ENCODE data around the gene HCRTR2.
"Not testable (repeated sequence)": the region's sequence is repeated elsewhere in the genome, so short reads cannot be mapped to it uniquely, and the experiment has no call there.

Gene HCRTR2

GRCh38 chr6:55212156-55212555, 37.8 kb downstream of the HCRTR2 start:
- DNase-seq (ENCODE audit: low read depth, low spot score), result no peak

- DNase-seq (ENCODE audit: low read depth, low spot score), result no peak
Observed at GRCh38 chr6:55220961-55221360, 46.6 kb downstream of the HCRTR2 start.

GRCh38 chr6:55227862-55228261, 53.5 kb downstream of the HCRTR2 start:
- DNase-seq (ENCODE audit: low read depth, low spot score), result peak; percentile 3

- no peak for DNase-seq (ENCODE audit: low read depth, low spot score)
Observed at GRCh38 chr6:55239099-55239498, 64.8 kb downstream of the HCRTR2 start.

- DNase-seq (ENCODE audit: low read depth, low spot score), result not testable (repeated sequence)
Observed at GRCh38 chr6:55240975-55241605, 66.8 kb downstream of the HCRTR2 start.

- DNase-seq (ENCODE audit: low read depth, low spot score), result no peak
Observed at GRCh38 chr6:55250400-55250799, 76.1 kb downstream of the HCRTR2 start.

- DNase-seq (ENCODE audit: low read depth, low spot score), result peak; percentile 24
Observed at GRCh38 chr6:55255113-55255512, 80.8 kb downstream of the HCRTR2 start.

GRCh38 chr6:55260181-55260580, 85.9 kb downstream of the HCRTR2 start:
- no peak for DNase-seq (ENCODE audit: low read depth, low spot score)

- no peak for DNase-seq (ENCODE audit: low read depth, low spot score)
Observed at GRCh38 chr6:55265409-55266114, 91.2 kb downstream of the HCRTR2 start.

- DNase-seq (ENCODE audit: low read depth, low spot score), result no peak
Observed at GRCh38 chr6:55266896-55267295, 92.6 kb downstream of the HCRTR2 start.

GRCh38 chr6:55276745-55277530, 102.6 kb downstream of the HCRTR2 start:
- peak; percentile 89 for DNase-seq (ENCODE audit: low read depth, low spot score)

- no peak for DNase-seq (ENCODE audit: low read depth, low spot score)
Observed at GRCh38 chr6:55277646-55278045, 103.3 kb downstream of the HCRTR2 start.

- DNase-seq (ENCODE audit: low read depth, low spot score), result no peak
Observed at GRCh38 chr6:55281215-55281614, 106.9 kb downstream of the HCRTR2 start.

GRCh38 chr6:55282115-55282514, 107.8 kb downstream of the HCRTR2 start:
- DNase-seq (ENCODE audit: low read depth, low spot score), result no peak

- no peak for DNase-seq (ENCODE audit: low read depth, low spot score)
Observed at GRCh38 chr6:55286824-55287223, 112.5 kb downstream of the HCRTR2 start.

GRCh38 chr6:55290736-55291135, 116.4 kb downstream of the HCRTR2 start:
- no peak for DNase-seq (ENCODE audit: low read depth, low spot score)

GRCh38 chr6:55293116-55293515, 118.8 kb downstream of the HCRTR2 start:
- peak; percentile 4 for DNase-seq (ENCODE audit: low read depth, low spot score)

- not testable (repeated sequence) for DNase-seq (ENCODE audit: low read depth, low spot score)
Observed at GRCh38 chr6:55297214-55297613, 122.9 kb downstream of the HCRTR2 start.

- no peak for DNase-seq (ENCODE audit: low read depth, low spot score)
Observed at GRCh38 chr6:55299286-55299985, 125.1 kb downstream of the HCRTR2 start.

GRCh38 chr6:55304747-55305146, 130.4 kb downstream of the HCRTR2 start:
- no peak for DNase-seq (ENCODE audit: low read depth, low spot score)

GRCh38 chr6:55319961-55320695, 145.8 kb downstream of the HCRTR2 start:
- peak; percentile 1 for DNase-seq (ENCODE audit: low read depth, low spot score)

Data from ELF-1 (cell line).